A673 (cell line): Measurements from ENCODE around the gene RIMS1.

Experiments
- EZH2 ChIP-seq: fragments of 200-600 bp; sonication (generic); IDR thresholded peaks from 2 replicates; pipeline ENCODE4 v1.6.1; 2017; ENCODE audit warnings: borderline replicate concordance, low read depth, mild to moderate bottlenecking, mixed read lengths, antibody characterized with exemption, low read length; ENCODE audit not compliant: poor library complexity, severe bottlenecking
- TF ChIP-seq, protein P1 (sequence below): fragments of 300-800, 200-600 bp; sonication (generic); conservative IDR thresholded peaks from 2 replicates; pipeline ENCODE4 v1.5.1; 2017; ENCODE audit warnings: low read depth, mild to moderate bottlenecking, antibody characterized with exemption, low read length, moderate library complexity, mixed read lengths

DNA sequence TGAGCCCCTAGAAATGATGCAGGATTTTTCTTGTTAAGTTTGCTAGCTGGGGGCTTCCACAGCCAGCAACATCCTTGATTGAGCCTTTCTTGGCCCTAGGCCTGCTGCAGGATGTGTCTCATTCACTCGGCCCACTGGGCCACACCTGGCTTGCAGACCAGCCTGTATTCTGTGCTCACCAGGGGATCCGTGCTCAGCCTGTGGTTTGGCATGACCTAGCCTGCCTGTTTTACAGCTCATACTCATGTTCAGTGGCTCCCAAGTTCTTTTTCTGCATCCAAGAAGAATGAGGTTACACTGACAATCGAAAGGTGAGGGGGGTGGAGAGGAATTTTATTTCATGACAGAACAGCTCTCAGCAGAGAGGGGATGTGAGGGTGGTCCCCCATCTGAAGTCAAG lies 263.4 kb downstream of the RIMS1 start:
- TF ChIP-seq, protein P1, sequence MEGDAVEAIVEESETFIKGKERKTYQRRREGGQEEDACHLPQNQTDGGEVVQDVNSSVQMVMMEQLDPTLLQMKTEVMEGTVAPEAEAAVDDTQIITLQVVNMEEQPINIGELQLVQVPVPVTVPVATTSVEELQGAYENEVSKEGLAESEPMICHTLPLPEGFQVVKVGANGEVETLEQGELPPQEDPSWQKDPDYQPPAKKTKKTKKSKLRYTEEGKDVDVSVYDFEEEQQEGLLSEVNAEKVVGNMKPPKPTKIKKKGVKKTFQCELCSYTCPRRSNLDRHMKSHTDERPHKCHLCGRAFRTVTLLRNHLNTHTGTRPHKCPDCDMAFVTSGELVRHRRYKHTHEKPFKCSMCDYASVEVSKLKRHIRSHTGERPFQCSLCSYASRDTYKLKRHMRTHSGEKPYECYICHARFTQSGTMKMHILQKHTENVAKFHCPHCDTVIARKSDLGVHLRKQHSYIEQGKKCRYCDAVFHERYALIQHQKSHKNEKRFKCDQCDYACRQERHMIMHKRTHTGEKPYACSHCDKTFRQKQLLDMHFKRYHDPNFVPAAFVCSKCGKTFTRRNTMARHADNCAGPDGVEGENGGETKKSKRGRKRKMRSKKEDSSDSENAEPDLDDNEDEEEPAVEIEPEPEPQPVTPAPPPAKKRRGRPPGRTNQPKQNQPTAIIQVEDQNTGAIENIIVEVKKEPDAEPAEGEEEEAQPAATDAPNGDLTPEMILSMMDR = no peak
- no peak for TF ChIP-seq EZH2
